Left lung (tissue), 10 donors: ENCODE measurements around the gene ECI1. TPM values are rescaled to one million over a fixed set of nuclear protein-coding genes. Genes with fewer than 3 reads are reported as not detected.
A peak's percentile ranks its signal among the peaks of the same experiment; 100 is the strongest.
"Not testable (repeated sequence)": the region's sequence is repeated elsewhere in the genome, so short reads cannot be mapped to it uniquely, and the experiment has no call there.

Source experiments
- ATAC-seq: fragments of 200-7000 bp; cut with Tn5 transposase; one replicate; pipeline ENCODE4 v1.9.1; 2020; ENCODE audit warnings: moderate library complexity
- DNase-seq, 4 donors: peaks; one replicate each; pipeline ENCODE4 v3.0.0-alpha.2; 2013 to 2020
- H3K27ac ChIP-seq, 2 donors: fragments of 200-600 bp; sonication (generic) in 1 of 2; one replicate each; pipeline versions ENCODE4 v1.5.0 to v1.8.0; 2020 to 2021
- H3K27me3 ChIP-seq, 2 donors: fragments of 200-600 bp; sonication (generic) in 1 of 2; one replicate each; pipeline versions ENCODE4 v1.5.0 to v1.8.0; 2020 to 2021
- H3K36me3 ChIP-seq, 2 donors: fragments of 200-600 bp; sonication (generic) in 1 of 2; one replicate each; pipeline versions ENCODE4 v1.5.0 to v1.8.0; 2020 to 2021
- H3K4me1 ChIP-seq, 2 donors: fragments of 200-600 bp; one replicate each; pipeline ENCODE4 v1.8.0; 2021
- H3K4me3 ChIP-seq, 2 donors: fragments of 200-600 bp; sonication (generic) in 1 of 2; one replicate each; pipeline versions ENCODE4 v1.5.0 to v1.8.0; 2020 to 2021; ENCODE audit warnings: mild to moderate bottlenecking in 1 of 2
- H3K9me3 ChIP-seq, 2 donors: fragments of 200-600 bp; sonication (generic) in 1 of 2; one replicate each; pipeline versions ENCODE4 v1.5.0 to v1.8.0; 2020 to 2021
- CTCF ChIP-seq, 2 donors: fragments of 200-600 bp; sonication (generic) in 1 of 2; IDR thresholded peaks; one replicate each; pipeline versions ENCODE4 v1.5.0 to v1.8.0; 2021; ENCODE audit warnings: antibody characterized with exemption in 2 of 2
- intact Hi-C, 2 donors: fragments of 100-400 bp; cut with DNase I; formaldehyde crosslinking; loops; one replicate each; pipeline versions ENCODE4 v1.11.2 to v1.14.2; 2022
- polyA plus RNA-seq, 6 donors: library from polyadenylated mRNA; unstranded; fragments of 120-200 nt; gene quantifications; one replicate each; pipeline ENCODE4 v1.2.1, GENCODE V29; 2013; ENCODE audit not compliant: insufficient read length in 6 of 6
- total RNA-seq, 2 donors: library from RNA; stranded (reverse); fragmentation: NEBNext Ultra II Directional; extraction: Animal tissue kit (Norgen Biotek cat#: 25700); gene quantifications; one replicate each; pipeline ENCODE4 v1.2.1, GENCODE V29; 2021
- donor health status: DM: no; HTN: yes; CAD: no.
- donor health status: DM: no; HTN: no; CAD: no.

Gene ECI1
- total and polyA plus RNA-seq, 8 donors = 41.8 to 63.5 (median 51.2) TPM

GRCh38 chr16:2206420-2206779 lies 45.0 kb downstream of the ECI1 start:
- intact Hi-C loops = no loop called here
- no peak for DNase-seq
- no peak for ATAC-seq
- H3K27ac ChIP-seq = peak overlapping the region in 1 of 2 donors; percentile 95
- peaks cover 13 to 32% of the 10 kb centered on the region in 2 donors for H3K4me1 ChIP-seq
- H3K36me3 ChIP-seq = peaks cover 0 to 46% of the 10 kb centered on the region in 2 donors
- H3K27me3 ChIP-seq = no peaks in the 10 kb centered on the region
- H3K4me3 ChIP-seq = peak overlapping the region; percentile 62 to 74
- no peaks in the 10 kb centered on the region for H3K9me3 ChIP-seq
- no peak for TF ChIP-seq CTCF (IDR thresholded peaks at IDR 0.05)

GRCh38 chr16:2205967-2206313 lies 45.4 kb downstream of the ECI1 start:
- Histone ChIP-seq H3K4me1 (peaks cover 13 to 31% of the 10 kb centered on the region in 2 donors), H3K27me3 (no peaks in the 10 kb centered on the region), H3K27ac (peak overlapping the region; percentile 95 to 96), H3K36me3 (peaks cover 0 to 42% of the 10 kb centered on the region in 2 donors), H3K9me3 (no peaks in the 10 kb centered on the region), H3K4me3 (peak overlapping the region; percentile 62 to 74)
- no peak for TF ChIP-seq CTCF (IDR thresholded peaks at IDR 0.05)
- peak; percentile 12 for ATAC-seq
- intact Hi-C loops = no loop called here
- DNase-seq = peak in 2 of 4 donors; percentile 57 to 84

GRCh38 chr16:2205104-2205966 lies 46.1 kb downstream of the ECI1 start, which contains the start of gene MLST8:
MLST8 (plus strand) TSS chr16:2205454; CDS start chr16:2206086, 632 bp downstream.
- ATAC-seq (peak; percentile 97), DNase-seq (peak; percentile 88 to 96 (median 92))
- no peak for TF ChIP-seq CTCF (IDR thresholded peaks at IDR 0.05)
- Histone ChIP-seq H3K27ac (peak within 1 kb of the TSS; percentile 95 to 96), H3K4me1 (peaks cover 13 to 31% of the 10 kb centered on the region in 2 donors), H3K4me3 (peak within 1 kb of the TSS; percentile 62 to 74), H3K27me3 (no peaks in the 10 kb centered on the region), H3K9me3 (no peaks in the 10 kb centered on the region), H3K36me3 (peaks cover 0 to 37% of the 10 kb centered on the region in 2 donors)
- intact Hi-C loops = no loop called here

GRCh38 chr16:2204416-2205103 lies 46.8 kb downstream of the ECI1 start:
- Histone ChIP-seq H3K4me1 (peaks cover 13 to 31% of the 10 kb centered on the region in 2 donors), H3K4me3 (peak overlapping the region; percentile 62 to 74), H3K27me3 (peaks cover 0 to 6% of the 10 kb centered on the region in 2 donors), H3K36me3 (peaks cover 0 to 29% of the 10 kb centered on the region in 2 donors), H3K9me3 (no peaks in the 10 kb centered on the region), H3K27ac (peak overlapping the region; percentile 95 to 96)
- no peak for TF ChIP-seq CTCF (IDR thresholded peaks at IDR 0.05)
- ATAC-seq (no peak), DNase-seq (no peak)
- intact Hi-C loops = no loop called here

- DNase-seq, H3K27ac ChIP-seq, ATAC-seq, H3K4me3 ChIP-seq, H3K9me3 ChIP-seq, intact Hi-C loops: not testable (repeated sequence)
- Histone ChIP-seq H3K27me3 (peaks cover 0 to 20% of the 10 kb centered on the region in 2 donors), H3K36me3 (peaks cover 0 to 15% of the 10 kb centered on the region in 2 donors), H3K4me1 (peaks cover 13 to 31% of the 10 kb centered on the region in 2 donors)
Measured at GRCh38 chr16:2203119-2203688, 48.2 kb downstream of the ECI1 start.
